Endothelial cell of umbilical vein (primary cell): Measurements from ENCODE around the gene CD58. TPM values are rescaled to one million over a fixed set of nuclear protein-coding genes. Genes with fewer than 3 reads are reported as not detected.

Experiments
- BruUV-seq: library from RNA; stranded (reverse); fragments of 400-500 nt; replicated peaks from 2 replicates; lab custom pipeline; 2021; lab: Mats Ljungman, UMichigan
- CTCF ChIA-PET: fragments of 300-600, 350-600 bp; sonication (Branson Sonifier 250); formaldehyde crosslinking; loops from one replicate; lab custom pipeline; 2021; ENCODE audit warnings: antibody characterized with exemption, inconsistent platforms; lab: Charles Lee
- POLR2A ChIA-PET: fragments of 300-600, 350-600 bp; sonication (Branson Sonifier 250); formaldehyde crosslinking; loops from one replicate; lab custom pipeline; 2021; ENCODE audit warnings: antibody characterized with exemption, inconsistent platforms; lab: Charles Lee
- DNase-seq: peaks from one replicate; pipeline ENCODE4 v3.0.0-alpha.2; 2011; ENCODE audit warnings: low read depth, low spot score
- FAIRE-seq: peaks from 2 replicates; lab custom pipeline; 2011; peaks lifted over from hg19 to GRCh38; lab: Jason Lieb, UNC
- H2AFZ ChIP-seq: 2 replicates; pipeline ENCODE4 v1.6.0; 2012; ENCODE audit warnings: low read depth, low read length, control low read depth, inconsistent platforms
- H3K27ac ChIP-seq: 2 replicates; pipeline ENCODE4 v1.5.1; 2011; ENCODE audit warnings: low read depth, mild to moderate bottlenecking, control low read depth, low read length, moderate library complexity; ENCODE audit not compliant: insufficient read depth
- H3K27me3 ChIP-seq, 2 experiments: 2 replicates each; pipeline versions ENCODE4 v1.6.0 to v1.6.1; 2011; ENCODE audit warnings: low read length in 2 of 2, mixed read lengths in 1 of 2; ENCODE audit not compliant: control insufficient read depth in 2 of 2, insufficient read depth in 2 of 2
- H3K36me3 ChIP-seq, 2 experiments: 2 replicates in 1 of 2; 3 replicates in 1 of 2; pipeline ENCODE4 v1.5.1; 2011; ENCODE audit warnings: low read length in 2 of 2, mild to moderate bottlenecking in 1 of 2, moderate library complexity in 1 of 2; ENCODE audit not compliant: control insufficient read depth in 2 of 2, insufficient read depth in 2 of 2; ENCODE audit errors: extremely low read depth in 1 of 2
- H3K4me1 ChIP-seq: 3 replicates; pipeline ENCODE4 v1.5.1; 2011; ENCODE audit warnings: mild to moderate bottlenecking, low read length; ENCODE audit not compliant: control insufficient read depth, insufficient read depth; ENCODE audit errors: extremely low read depth
- H3K4me2 ChIP-seq: 2 replicates; pipeline ENCODE4 v1.6.1; 2011; ENCODE audit warnings: low read length, control low read depth, mixed read lengths; ENCODE audit not compliant: insufficient read depth
- H3K4me3 ChIP-seq, 3 experiments: fragments of 200-600 bp in 1 of 3; sonication (generic), shearing (Covaris generic) in 1 of 3; replicated peaks in 1 of 3; 2 replicates each; pipeline ENCODE4 v1.5.1; 2011 to 2016; ENCODE audit warnings: control low read depth in 3 of 3, low read length in 3 of 3, mild to moderate bottlenecking in 2 of 3, inconsistent platforms in 1 of 3, low read depth in 1 of 3, moderate library complexity in 1 of 3; ENCODE audit not compliant: insufficient read depth in 1 of 3
- H3K79me2 ChIP-seq: 2 replicates; pipeline ENCODE4 v1.6.0; 2012; ENCODE audit warnings: low read length, inconsistent platforms; ENCODE audit not compliant: control insufficient read depth, insufficient read depth
- H3K9ac ChIP-seq: replicated peaks from 2 replicates; pipeline ENCODE3; 2011; ENCODE audit warnings: low read length, control low read depth; ENCODE audit not compliant: insufficient read depth; ENCODE audit errors: extremely low read depth
- H3K9me1 ChIP-seq: replicated peaks from 3 replicates; pipeline ENCODE4 v1.6.0; 2011; ENCODE audit warnings: mild to moderate bottlenecking, low read length; ENCODE audit not compliant: control insufficient read depth, insufficient read depth; ENCODE audit errors: extremely low read depth
- H3K9me3 ChIP-seq: replicated peaks from 2 replicates; pipeline ENCODE4 v1.5.1; 2012; ENCODE audit warnings: low read length, inconsistent platforms; ENCODE audit not compliant: control insufficient read depth, insufficient read depth
- H4K20me1 ChIP-seq: replicated peaks from 2 replicates; pipeline ENCODE3; 2011; ENCODE audit warnings: mild to moderate bottlenecking, low read length; ENCODE audit not compliant: control insufficient read depth, insufficient read depth; ENCODE audit errors: extremely low read depth
- CTCF ChIP-seq, 2 donors: IDR thresholded peaks; 1 replicate in 1 of 2; 2 replicates in 1 of 2; pipeline ENCODE4 v1.5.1; 2011; ENCODE audit warnings: low read length in 2 of 2, mild to moderate bottlenecking in 2 of 2, moderate library complexity in 2 of 2, control low read depth in 1 of 2, inconsistent platforms in 1 of 2, low read depth in 1 of 2; ENCODE audit not compliant: insufficient read depth in 1 of 2; ENCODE audit errors: extremely low read depth in 1 of 2
- FOS ChIP-seq: IDR thresholded peaks from 2 replicates; pipeline ENCODE4 v1.6.1; 2011; ENCODE audit warnings: mild to moderate bottlenecking, low read length, moderate library complexity, borderline replicate concordance; ENCODE audit not compliant: insufficient read depth
- GATA2 ChIP-seq: IDR thresholded peaks from 2 replicates; pipeline ENCODE4 v1.7.0; 2011; ENCODE audit warnings: low read depth, mild to moderate bottlenecking, moderate library complexity, mixed read lengths, low read length; ENCODE audit not compliant: insufficient read length, insufficient read depth
- JUN ChIP-seq: IDR thresholded peaks from 2 replicates; pipeline ENCODE4 v1.6.1; 2011; ENCODE audit warnings: borderline replicate concordance, low read depth; ENCODE audit not compliant: insufficient read length, insufficient read depth
- MAX ChIP-seq: IDR thresholded peaks from 2 replicates; pipeline ENCODE4 v1.6.1; 2011; ENCODE audit not compliant: insufficient read depth, insufficient read length
- MYC ChIP-seq: IDR thresholded peaks from one replicate; pipeline ENCODE4 v1.6.1; 2011; ENCODE audit warnings: mild to moderate bottlenecking, low read depth, low read length
- POLR2A ChIP-seq: IDR thresholded peaks from 2 replicates; pipeline ENCODE4 v1.6.1; 2012; ENCODE audit warnings: low read depth, mild to moderate bottlenecking, control low read depth, low read length
- POLR2AphosphoS5 ChIP-seq: IDR thresholded peaks from 2 replicates; pipeline ENCODE4 v1.6.1; 2012; ENCODE audit warnings: low read depth, mild to moderate bottlenecking, control low read depth, low read length, moderate library complexity; ENCODE audit not compliant: insufficient read depth
- dilution Hi-C: fragments of 300-500 bp; cut with MboI; formaldehyde crosslinking; loops from one replicate; pipeline ENCODE4 v1.15.0; 2019; ENCODE audit warnings: low sequenced_read_pairs; ENCODE audit not compliant: extremely low pct_ligation_motif_present
- intact Hi-C: fragments of 100-400 bp; cut with micrococcal nuclease; formaldehyde crosslinking; loops from one replicate; pipeline ENCODE4 v1.10.0; 2022
- polyA plus RNA-seq, 4 experiments: library from polyadenylated mRNA; depleted of rRNA in 3 of 4; stranded (reverse) in 3 of 4; unstranded in 1 of 4; fragments of >200 nt; gene quantifications; 2 replicates each; pipeline versions ENCODE4 v1.2.1 to v1.2.3, GENCODE V29; 2011 to 2012; ENCODE audit warnings: missing spikeins in 1 of 4
- total RNA-seq: library from RNA; stranded (reverse); gene quantifications from 2 replicates; pipeline ENCODE4 v1.2.3, GENCODE V29; 2021

Gene CD58
- total and polyA plus RNA-seq, 2 donors (not counting 3 experiments of a cell fraction or from before 2014, with no cell fraction given), result 9.8 to 12.7 TPM

GRCh38 chr1:116558571-116558970 is 12.3 kb downstream of the CD58 start:
- dilution Hi-C loops, result no loop called here
- H3K79me2 ChIP-seq, result peaks cover 11% of the 10 kb centered on the region
- no peak for DNase-seq

GRCh38 chr1:116558140-116558549 is 12.7 kb downstream of the CD58 start:
- H3K9ac ChIP-seq, result no peak overlapping the region
- H3K4me1 ChIP-seq, result peaks cover 2% of the 10 kb centered on the region
- no peak overlapping the region for H3K4me2 ChIP-seq
- no peaks in the 10 kb centered on the region for H4K20me1 ChIP-seq
- H3K79me2 ChIP-seq, result peaks cover 10% of the 10 kb centered on the region
- H3K27ac ChIP-seq, result no peak overlapping the region
- ChIA-PET POLR2A (no interaction called here), CTCF (no interaction called here)
- no peaks in the 10 kb centered on the region for H3K9me3 ChIP-seq
- H3K36me3 ChIP-seq, result no peaks in the 10 kb centered on the region
- H3K27me3 ChIP-seq, result no peaks in the 10 kb centered on the region
- dilution Hi-C loops, result no loop called here
- H3K4me3 ChIP-seq, result no peak overlapping the region
- no peak overlapping the region for H2AFZ ChIP-seq
- DNase-seq (no peak), FAIRE-seq (no peak)
- H3K9me1 ChIP-seq, result no peaks in the 10 kb centered on the region
- intact Hi-C loops, result no loop called here
- BruUV-seq, result no TSS peak
- TF ChIP-seq JUN (no peak), POLR2AphosphoS5 (no peak), CTCF (IDR thresholded peaks at IDR 0.05; ENCODE audit: extremely low read depth in 1 of 2, insufficient read depth in 1 of 2, low read depth in 1 of 2, low read length in 2 of 2) (no peak), GATA2 (no peak), MAX (no peak), POLR2A (no peak), FOS (no peak), MYC (no peak)

More at GRCh38 chr1:116558571-116558970, 12.3 kb downstream of the CD58 start:
- H4K20me1 ChIP-seq, result no peaks in the 10 kb centered on the region
- ChIA-PET POLR2A (no interaction called here), CTCF (no interaction called here)
- TF ChIP-seq MAX (no peak), FOS (no peak)
- no peaks in the 10 kb centered on the region for H3K36me3 ChIP-seq
- BruUV-seq, result no TSS peak
- no peak overlapping the region for H3K4me2 ChIP-seq
- no peaks in the 10 kb centered on the region for H3K27me3 ChIP-seq
- H3K27ac ChIP-seq, result no peak overlapping the region
- H3K9me3 ChIP-seq, result no peaks in the 10 kb centered on the region
- no peak overlapping the region for H2AFZ ChIP-seq
- H3K9me1 ChIP-seq, result no peaks in the 10 kb centered on the region
- H3K9ac ChIP-seq, result no peak overlapping the region
- no peak overlapping the region for H3K4me3 ChIP-seq
- intact Hi-C loops, result no loop called here
- H3K4me1 ChIP-seq, result peaks cover 2% of the 10 kb centered on the region
- FAIRE-seq, result no peak
